ENCODE data around the gene FXYD4.
"Not testable (repeated sequence)": the region's sequence is repeated elsewhere in the genome, so short reads cannot be mapped to it uniquely, and the experiment has no call there.

GRCh38 chr10:43329246-43329885 is 42.1 kb upstream of the FXYD4 start:
- TF ChIP-seq EZH2phosphoT487 (IDR thresholded peaks at IDR 0.05; ENCODE audit: borderline replicate concordance, low read depth, low read length); CTCF (conservative IDR thresholded peaks at IDR 0.05; ENCODE audit: low read length): not testable (repeated sequence)

All from OCI-LY7 (cell line).